ENCODE results near the gene CYFIP2.

- no peak for TF ChIP-seq TOX (CRISPR knock-in tag; IDR thresholded peaks at IDR 0.05; ENCODE audit: borderline replicate concordance)
- TF ChIP-seq RARB (CRISPR knock-in tag; IDR thresholded peaks at IDR 0.05): no peak
Measured at GRCh38 chr5:157369507-157369906, 103.6 kb downstream of the CYFIP2 start.

Measured in SK-N-SH treated with all-trans-retinoic acid at 6 μM for 48 hours (cell line).